Uterus (tissue), 2 donors: Measurements from ENCODE around the gene ATRN.

Experiments used
- CTCF ChIP-seq, 4 experiments: fragments of 200-600 bp in 2 of 4; fragments of 450-650 bp in 2 of 4; sonication (generic) in 2 of 4; IDR thresholded peaks; one replicate each; pipeline ENCODE4 v1.5.1; 2016 to 2019; ENCODE audit warnings: antibody characterized with exemption in 4 of 4, mild to moderate bottlenecking in 2 of 4, moderate library complexity in 1 of 4
- POLR2A ChIP-seq, 2 donors: fragments of 450-650 bp; IDR thresholded peaks; one replicate each; pipeline ENCODE4 v1.6.1; 2016; ENCODE audit warnings: antibody characterized with exemption in 2 of 2, mild to moderate bottlenecking in 1 of 2, moderate library complexity in 1 of 2

- TF ChIP-seq POLR2A (IDR thresholded peaks at IDR 0.05) (no peak), CTCF (IDR thresholded peaks at IDR 0.05) (no peak)
Measured at GRCh38 chr20:3470208-3470626, 601 bp upstream of the ATRN start.
